ENCODE measurements around the gene ARGLU1. TPM values are rescaled to one million over a fixed set of nuclear protein-coding genes. Genes with fewer than 3 reads are reported as not detected.

Gene ARGLU1
- total RNA-seq, 1 experiment from 2014 or later, result 96.9 TPM

GRCh38 chr13:106491928-106492587 is 75.9 kb downstream of the ARGLU1 start:
- no peaks in the 10 kb centered on the region for H3K9me3 Mint-ChIP-seq
- no peak overlapping the region for H4K8ac ChIP-seq (replicated peaks; ENCODE audit: insufficient read length, low read depth, low read length)
- no peak overlapping the region for H3K18ac ChIP-seq (ENCODE audit: insufficient read length, low read depth, low read length)
- no peak overlapping the region for H3K4me2 ChIP-seq (ENCODE audit: insufficient read depth, insufficient read length, low read length)
- no peak overlapping the region for H3T11ph ChIP-seq (ENCODE audit: low read length)
- no peak overlapping the region for H3K56ac ChIP-seq (ENCODE audit: insufficient read length, low read depth, low read length)
- no peak overlapping the region for H2BK120ac ChIP-seq (ENCODE audit: low read depth, low read length, poor library complexity, severe bottlenecking)
- no peak for TF ChIP-seq CTCF (conservative IDR thresholded peaks at IDR 0.05)
- H3K4me3 Mint-ChIP-seq, result no peak overlapping the region
- H3K79me2 ChIP-seq (ENCODE audit: insufficient read depth, low read length), result no peaks in the 10 kb centered on the region
- no peak overlapping the region for H2BK15ac ChIP-seq (ENCODE audit: low read depth, low read length)
- no peak overlapping the region for H2BK20ac ChIP-seq (ENCODE audit: low read depth, low read length, poor library complexity, severe bottlenecking)
- H3K79me1 ChIP-seq (ENCODE audit: insufficient read depth, low read depth, low read length, poor library complexity, severe bottlenecking), result no peaks in the 10 kb centered on the region
- no peaks in the 10 kb centered on the region for H4K20me1 ChIP-seq (ENCODE audit: control insufficient read depth, insufficient read depth, insufficient read length)
- no peak overlapping the region for H2AK5ac ChIP-seq (ENCODE audit: insufficient read length, low read length)
- H4K91ac ChIP-seq (ENCODE audit: insufficient read length, low read depth, low read length), result no peak overlapping the region
- H3K36me3 Mint-ChIP-seq (ENCODE audit: insufficient read depth in 1 of 3, low read depth in 3 of 3), result peaks cover 27 to 33% (median 29%) of the 10 kb centered on the region in 3 experiments; a peak in 6 of 7 replicates
- H2BK5ac ChIP-seq (ENCODE audit: insufficient read length, low read length), result no peak overlapping the region
- no peak overlapping the region for H3K27ac ChIP-seq (ENCODE audit: insufficient read length, low read depth, low read length)
- no CpG with 5 or more reads among the region's 14 CpGs for WGBS (ENCODE audit: extremely low coverage, insufficient read length, low lambda C conversion rate)
- no peak for DNase-seq
- no peaks in the 10 kb centered on the region for H3K27me3 ChIP-seq (ENCODE audit: insufficient read depth, low read length)
- H3K14ac ChIP-seq (ENCODE audit: insufficient read depth, low read length), result no peak overlapping the region
- H3K4me1 Mint-ChIP-seq, result peaks cover 17 to 20% of the 10 kb centered on the region in 2 experiments
- peaks cover 3% of the 10 kb centered on the region; the same call in 1 of the 2 replicates for H3K4me1 ChIP-seq (ENCODE audit: insufficient read depth, low read length)
- no peak overlapping the region for H2BK12ac ChIP-seq (ENCODE audit: insufficient read length, low read depth, low read length)
- H3K9me3 ChIP-seq (ENCODE audit: control insufficient read depth, low read depth, low read length), result no peaks in the 10 kb centered on the region
- H3K23me2 ChIP-seq (ENCODE audit: insufficient read length, low read depth, low read length, poor library complexity, severe bottlenecking), result no peaks in the 10 kb centered on the region
- no peaks in the 10 kb centered on the region for H3K27me3 Mint-ChIP-seq (ENCODE audit: low read depth)
- H2AFZ ChIP-seq (ENCODE audit: low read length), result no peak overlapping the region
- no peak overlapping the region for H4K5ac ChIP-seq (ENCODE audit: insufficient read length, low read depth, low read length)
- no peak overlapping the region for H3K23ac ChIP-seq (ENCODE audit: insufficient read length, low read depth, low read length)
- H3K4ac ChIP-seq (ENCODE audit: low read depth, low read length), result no peak overlapping the region
- no peak overlapping the region for H3K9ac ChIP-seq (ENCODE audit: extremely low read depth, insufficient read length, low read length)
- peak overlapping the region in 2 of 3 experiments; percentile 50 to 52; a peak in 2 of 7 replicates for H3K27ac Mint-ChIP-seq

Other genes with a start within 250 kb of the ARGLU1 start
- gene EFNB2, start 32.5 kb downstream of the ARGLU1 start, total RNA-seq (2021), result 12.7 and 12.9 TPM in 2 replicates